Suprapubic skin (tissue), 4 donors: ENCODE data around the gene B3GNT9. TPM values are rescaled to one million over a fixed set of nuclear protein-coding genes. Genes with fewer than 3 reads are reported as not detected.

Experiments used
- DNase-seq, 2 donors: peaks; one replicate each; pipeline ENCODE4 v3.0.0-alpha.2; 2019; ENCODE audit warnings: low spot score in 2 of 2
- H3K27ac ChIP-seq: fragments of 200-600 bp; sonication (generic); one replicate; pipeline ENCODE4 v1.5.1; 2019
- H3K27me3 ChIP-seq: fragments of 200-600 bp; sonication (generic); one replicate; pipeline ENCODE4 v1.5.1; 2019
- H3K36me3 ChIP-seq: fragments of 200-600 bp; sonication (generic); one replicate; pipeline ENCODE4 v1.5.1; 2019
- H3K4me1 ChIP-seq: fragments of 200-600 bp; sonication (generic); one replicate; pipeline ENCODE4 v1.5.1; 2019
- H3K4me3 ChIP-seq: fragments of 200-600 bp; sonication (generic); one replicate; pipeline ENCODE4 v1.5.1; 2019; ENCODE audit warnings: mild to moderate bottlenecking
- H3K9me3 ChIP-seq: fragments of 200-600 bp; sonication (generic); one replicate; pipeline ENCODE4 v1.5.1; 2019
- CTCF ChIP-seq, 2 donors: fragments of 200-600 bp in 1 of 2; fragments of 450-650 bp in 1 of 2; sonication (generic) in 1 of 2; IDR thresholded peaks; one replicate each; pipeline ENCODE4 v1.5.1; 2016 to 2019; ENCODE audit warnings: antibody characterized with exemption in 2 of 2, mild to moderate bottlenecking in 1 of 2, moderate library complexity in 1 of 2
- EP300 ChIP-seq: sonication (generic); formaldehyde crosslinking; IDR thresholded peaks from one replicate; pipeline ENCODE4 v1.6.1; 2017; ENCODE audit warnings: antibody characterized with exemption
- POLR2A ChIP-seq, 2 donors: fragments of 450-650 bp; IDR thresholded peaks; one replicate each; pipeline ENCODE4 v1.6.1; 2017; ENCODE audit warnings: antibody characterized with exemption in 2 of 2, mild to moderate bottlenecking in 2 of 2, moderate library complexity in 2 of 2
- POLR2AphosphoS5 ChIP-seq, 3 donors: sonication (generic); formaldehyde crosslinking; IDR thresholded peaks; one replicate each; pipeline ENCODE4 v1.6.1; 2017; ENCODE audit warnings: antibody characterized with exemption in 3 of 3
- WGBS: methylation state at CpG from one replicate; pipeline ENCODE4 v1.1.5; 2018; 5-methylcytosine and 5-hydroxymethylcytosine counted together
- total RNA-seq, 4 donors: library from RNA; depleted of rRNA; stranded (reverse); fragments of >200 nt; gene quantifications; one replicate each; pipeline ENCODE4 v1.1.0, GENCODE V29; 2016

B3GNT9 gene
- total RNA-seq, 4 donors from 2014 or later = 7.5 to 9.7 (median 9.0) TPM

- Histone ChIP-seq H3K4me1 (peaks cover 49% of the 10 kb centered on the region), H3K27ac (no peak overlapping the region), H3K4me3 (no peak overlapping the region), H3K9me3 (no peaks in the 10 kb centered on the region), H3K36me3 (no peaks in the 10 kb centered on the region), H3K27me3 (no peaks in the 10 kb centered on the region)
- no peak for DNase-seq
- WGBS = 74% methylated on average over 12 of the region's 15 CpGs
- TF ChIP-seq EP300 = no peak
- TF ChIP-seq CTCF (IDR thresholded peaks at IDR 0.05) = no peak
- no peak for TF ChIP-seq POLR2A (IDR thresholded peaks at IDR 0.05)
- TF ChIP-seq POLR2AphosphoS5 (IDR thresholded peaks at IDR 0.05) = no peak
Measured at GRCh38 chr16:67156143-67156844, 5.5 kb upstream of the B3GNT9 start.

GRCh38 chr16:67155295-67156142 lies 4.7 kb upstream of the B3GNT9 start:
- peak in 1 of 2 donors; percentile 60 for DNase-seq
- no peaks in the 10 kb centered on the region for H3K36me3 ChIP-seq
- H3K4me3 ChIP-seq = peak overlapping the region; percentile 33
- H3K27ac ChIP-seq = no peak overlapping the region
- WGBS = 32% methylated on average over 28 of the region's 74 CpGs
- no peaks in the 10 kb centered on the region for H3K9me3 ChIP-seq
- H3K4me1 ChIP-seq = peaks cover 50% of the 10 kb centered on the region
- H3K27me3 ChIP-seq = no peaks in the 10 kb centered on the region
- TF ChIP-seq POLR2A (IDR thresholded peaks at IDR 0.05) (no peak), CTCF (IDR thresholded peaks at IDR 0.05) (peak; percentile 97 to 99), POLR2AphosphoS5 (IDR thresholded peaks at IDR 0.05) (peak in 1 of 3 donors; percentile 5)

GRCh38 chr16:67154578-67155294 lies 3.9 kb upstream of the B3GNT9 start:
- peak in 1 of 2 donors; percentile 69 for DNase-seq
- H3K4me3 ChIP-seq = peak overlapping the region; percentile 33
- H3K4me1 ChIP-seq = peaks cover 53% of the 10 kb centered on the region
- no peaks in the 10 kb centered on the region for H3K9me3 ChIP-seq
- TF ChIP-seq CTCF (IDR thresholded peaks at IDR 0.05) (no peak), POLR2AphosphoS5 (IDR thresholded peaks at IDR 0.05) (no peak), EP300 (no peak), POLR2A (IDR thresholded peaks at IDR 0.05) (no peak)
- H3K27me3 ChIP-seq = no peaks in the 10 kb centered on the region
- no peaks in the 10 kb centered on the region for H3K36me3 ChIP-seq
- H3K27ac ChIP-seq = no peak overlapping the region
- 70% methylated on average over 2 of the region's 61 CpGs for WGBS

DNA sequence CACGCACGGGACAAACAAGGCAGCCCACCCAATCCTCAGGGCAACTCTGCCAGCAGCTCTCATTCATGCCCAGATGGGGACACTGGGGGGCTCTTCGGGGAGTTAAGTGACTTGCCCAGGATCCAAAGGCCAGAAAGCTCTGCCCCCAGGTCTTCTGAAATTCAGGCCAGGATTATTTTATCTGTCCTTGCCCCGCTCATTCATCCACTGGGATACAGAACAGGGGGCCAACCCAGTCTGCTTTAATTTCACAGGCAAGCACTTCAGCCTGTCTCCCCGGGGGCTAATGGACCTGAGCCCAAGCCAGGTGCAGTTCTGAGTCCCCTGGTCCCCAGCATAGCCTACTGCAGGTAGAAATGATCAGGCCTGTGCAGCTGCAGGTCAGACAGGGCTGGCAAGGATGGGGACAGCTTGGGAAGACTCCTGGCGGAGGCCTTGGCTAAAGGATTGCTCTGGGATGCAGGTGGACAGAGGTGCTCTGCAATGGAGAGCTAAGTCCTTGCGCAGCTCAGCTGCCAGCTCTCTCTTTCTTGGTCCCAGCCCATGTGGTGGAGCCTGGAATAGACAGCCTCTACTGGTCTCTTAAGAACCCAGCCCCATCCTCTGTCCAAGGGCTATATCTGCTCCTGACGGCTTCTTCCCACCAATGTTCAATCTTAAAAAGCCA lies 766 bp upstream of the B3GNT9 start:
- Histone ChIP-seq H3K4me1 (peaks cover 42% of the 10 kb centered on the region), H3K27ac (peak overlapping the region; percentile 80), H3K36me3 (peaks cover 19% of the 10 kb centered on the region), H3K4me3 (peak overlapping the region; percentile 61), H3K27me3 (no peaks in the 10 kb centered on the region), H3K9me3 (no peaks in the 10 kb centered on the region)
- DNase-seq = peak in 1 of 2 donors; percentile 57
- 48% methylated on average over 6 of the region's 8 CpGs for WGBS
- no peak for TF ChIP-seq POLR2AphosphoS5 (IDR thresholded peaks at IDR 0.05)
- TF ChIP-seq POLR2A (IDR thresholded peaks at IDR 0.05) = no peak
- no peak for TF ChIP-seq CTCF (IDR thresholded peaks at IDR 0.05)
- TF ChIP-seq EP300 = no peak
